Vagina (tissue), 2 donors: ENCODE results near the gene CARD10.

Experiments used
- POLR2A ChIP-seq, 2 donors: fragments of 450-650 bp; IDR thresholded peaks; one replicate each; pipeline ENCODE4 v1.6.1; 2017; ENCODE audit warnings: antibody characterized with exemption in 2 of 2, mild to moderate bottlenecking in 2 of 2, moderate library complexity in 2 of 2
- POLR2AphosphoS5 ChIP-seq, 2 donors: sonication (generic); formaldehyde crosslinking; IDR thresholded peaks; one replicate each; pipeline ENCODE4 v1.9.0; 2017; ENCODE audit warnings: antibody characterized with exemption in 2 of 2, mild to moderate bottlenecking in 2 of 2, low read depth in 1 of 2; ENCODE audit not compliant: insufficient read depth in 1 of 2

DNA sequence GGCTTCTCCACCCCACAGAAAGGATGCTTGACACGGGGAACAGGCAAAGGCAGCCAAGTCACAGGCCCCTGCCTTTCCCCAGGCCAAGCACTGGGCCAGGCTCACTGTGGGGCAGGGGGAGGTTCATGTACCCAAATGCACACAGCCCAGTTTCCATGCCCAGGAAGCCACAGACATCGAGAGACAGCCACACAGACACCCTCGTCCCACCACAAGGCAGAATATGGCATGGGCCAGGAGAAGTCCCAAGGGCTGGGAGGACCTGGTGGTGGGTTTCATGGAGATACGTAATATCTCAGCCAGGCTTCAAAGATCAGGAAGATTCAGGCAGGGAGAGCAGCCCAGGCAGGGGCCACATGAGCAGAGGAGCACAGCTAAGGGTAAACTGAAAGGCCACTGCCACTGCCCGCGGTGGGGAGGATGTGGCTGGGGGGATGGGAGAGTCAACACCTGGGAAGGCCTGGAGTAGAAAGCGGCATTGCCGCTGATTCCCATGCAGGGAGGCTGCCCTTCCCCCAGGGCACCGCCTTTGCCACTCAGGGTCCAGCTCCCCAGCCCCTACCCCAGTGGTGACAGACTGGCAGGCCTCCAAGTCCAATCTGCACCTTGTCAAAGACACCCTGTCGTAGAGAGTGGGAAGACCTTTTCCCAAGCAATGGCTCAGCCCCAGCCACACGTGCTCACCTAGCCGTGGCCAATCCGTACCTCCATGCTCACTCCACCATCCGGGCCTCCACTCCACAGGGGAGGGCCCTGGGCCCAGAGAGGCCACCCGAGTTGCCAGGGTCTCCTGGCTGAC lies 30.7 kb downstream of the CARD10 start:
- TF ChIP-seq POLR2A (IDR thresholded peaks at IDR 0.05) (no peak), POLR2AphosphoS5 (IDR thresholded peaks at IDR 0.05; ENCODE audit: insufficient read depth in 1 of 2, low read depth in 1 of 2) (no peak)
